SU-DHL-6 (cell line): ENCODE measurements around the gene ABHD12B.

Source experiments
- H2AFZ ChIP-seq: fragments of 200-600 bp; sonication (generic); 2 replicates; pipeline ENCODE4 v1.6.1; 2014; ENCODE audit warnings: low read depth, mild to moderate bottlenecking, moderate library complexity, mixed read lengths, antibody characterized with exemption, low read length; ENCODE audit not compliant: severe bottlenecking
- H3F3A ChIP-seq: fragments of 200-600 bp; shearing (Covaris generic); 2 replicates; pipeline ENCODE4 v1.6.0; 2016; ENCODE audit warnings: antibody characterized with exemption, mild to moderate bottlenecking; ENCODE audit not compliant: insufficient read depth
- H3K27ac ChIP-seq: fragments of 200-600 bp; sonication (generic); 2 replicates; pipeline ENCODE4 v1.5.1; 2016; ENCODE audit warnings: low read depth, mild to moderate bottlenecking, low read length, moderate library complexity, mixed read lengths
- H3K27me3 ChIP-seq: fragments of 200-600 bp; sonication (generic), shearing (Covaris generic); 2 replicates; pipeline ENCODE4 v1.6.0; 2014; ENCODE audit warnings: mild to moderate bottlenecking, low read length
- H3K36me3 ChIP-seq: fragments of 200-600 bp; sonication (generic); 2 replicates; pipeline ENCODE4 v1.6.1; 2014; ENCODE audit warnings: mild to moderate bottlenecking, low read length, mixed read lengths
- H3K4me2 ChIP-seq: fragments of 300-600, 200-600 bp; shearing (Covaris generic), sonication (generic); 2 replicates; pipeline ENCODE4 v1.6.0; 2014; ENCODE audit warnings: low read length, low read depth, mild to moderate bottlenecking; ENCODE audit not compliant: poor library complexity, severe bottlenecking
- H3K4me3 ChIP-seq: fragments of 200-600 bp; sonication (generic); 2 replicates; pipeline ENCODE4 v1.5.1; 2014; ENCODE audit warnings: antibody characterized with exemption, low read length, mild to moderate bottlenecking, mixed read lengths; ENCODE audit not compliant: insufficient read depth, poor library complexity, severe bottlenecking
- H3K79me2 ChIP-seq: fragments of 200-600 bp; sonication (generic); 2 replicates; pipeline ENCODE4 v1.6.1; 2014; ENCODE audit warnings: mild to moderate bottlenecking, low read length, moderate library complexity; ENCODE audit not compliant: insufficient read depth
- H3K9ac ChIP-seq: fragments of 200-600 bp; sonication (generic); 2 replicates; pipeline ENCODE4 v1.7.0; 2014; ENCODE audit warnings: mild to moderate bottlenecking, low read length
- H3K9me2 ChIP-seq: fragments of 200-600 bp; sonication (generic); replicated peaks from 2 replicates; pipeline ENCODE4 v1.6.1; 2014; ENCODE audit warnings: low read length; ENCODE audit not compliant: insufficient read depth
- H3K9me3 ChIP-seq: fragments of 200-600 bp; sonication (generic); 2 replicates; pipeline ENCODE4 v1.6.1; 2014; ENCODE audit warnings: low read length, mixed read lengths; ENCODE audit not compliant: insufficient read depth
- H4K20me1 ChIP-seq: fragments of 200-600 bp; sonication (generic); 2 replicates; pipeline ENCODE4 v1.6.1; 2014; ENCODE audit warnings: low read depth, mild to moderate bottlenecking, antibody characterized with exemption, low read length, moderate library complexity, mixed read lengths
- EZH2phosphoT487 ChIP-seq: fragments of 200-600 bp; sonication (generic), shearing (Covaris generic); conservative IDR thresholded peaks from 2 replicates; pipeline ENCODE4 v1.6.1; 2018; ENCODE audit warnings: mild to moderate bottlenecking, antibody characterized with exemption, low read length, moderate library complexity, mixed read lengths
- TF ChIP-seq, protein P1 (sequence below): fragments of 200-600 bp; sonication (generic); IDR thresholded peaks from one replicate; pipeline ENCODE4 v1.5.1; 2017; ENCODE audit warnings: antibody characterized with exemption, mild to moderate bottlenecking, low read length, moderate library complexity; ENCODE audit not compliant: insufficient read depth, poor library complexity, severe bottlenecking

ABHD12B gene

DNA sequence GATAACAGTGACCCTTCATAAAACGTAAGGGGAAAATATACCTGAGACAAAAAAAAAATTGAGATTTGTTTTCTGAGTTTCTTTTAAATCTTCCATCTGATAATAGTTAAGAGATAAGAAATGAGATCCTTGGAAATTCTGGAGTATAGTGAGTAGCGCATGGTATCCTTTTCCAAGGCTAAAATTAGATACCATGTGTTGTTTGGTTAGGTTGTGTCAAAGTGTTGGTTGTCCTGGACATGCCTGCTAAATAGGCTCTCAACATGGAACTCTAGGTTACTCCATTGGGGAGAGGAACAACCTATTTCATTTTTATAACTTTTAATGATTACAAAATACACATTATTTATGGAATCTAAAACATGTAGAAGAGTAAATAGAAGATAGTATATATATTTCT, 57.7 kb downstream of the ABHD12B start:
- Histone ChIP-seq H3K4me2 (no peak overlapping the region), H3K27me3 (no peaks in the 10 kb centered on the region), H3K36me3 (no peaks in the 10 kb centered on the region)

GRCh38 chr14:50931559-50931958, 59.7 kb downstream of the ABHD12B start:
- no peak for TF ChIP-seq EZH2phosphoT487
- TF ChIP-seq, protein P1, sequence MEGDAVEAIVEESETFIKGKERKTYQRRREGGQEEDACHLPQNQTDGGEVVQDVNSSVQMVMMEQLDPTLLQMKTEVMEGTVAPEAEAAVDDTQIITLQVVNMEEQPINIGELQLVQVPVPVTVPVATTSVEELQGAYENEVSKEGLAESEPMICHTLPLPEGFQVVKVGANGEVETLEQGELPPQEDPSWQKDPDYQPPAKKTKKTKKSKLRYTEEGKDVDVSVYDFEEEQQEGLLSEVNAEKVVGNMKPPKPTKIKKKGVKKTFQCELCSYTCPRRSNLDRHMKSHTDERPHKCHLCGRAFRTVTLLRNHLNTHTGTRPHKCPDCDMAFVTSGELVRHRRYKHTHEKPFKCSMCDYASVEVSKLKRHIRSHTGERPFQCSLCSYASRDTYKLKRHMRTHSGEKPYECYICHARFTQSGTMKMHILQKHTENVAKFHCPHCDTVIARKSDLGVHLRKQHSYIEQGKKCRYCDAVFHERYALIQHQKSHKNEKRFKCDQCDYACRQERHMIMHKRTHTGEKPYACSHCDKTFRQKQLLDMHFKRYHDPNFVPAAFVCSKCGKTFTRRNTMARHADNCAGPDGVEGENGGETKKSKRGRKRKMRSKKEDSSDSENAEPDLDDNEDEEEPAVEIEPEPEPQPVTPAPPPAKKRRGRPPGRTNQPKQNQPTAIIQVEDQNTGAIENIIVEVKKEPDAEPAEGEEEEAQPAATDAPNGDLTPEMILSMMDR: no peak
- no peaks in the 10 kb centered on the region for H3K36me3 ChIP-seq
- H3F3A ChIP-seq: no peaks in the 10 kb centered on the region
- H3K79me2 ChIP-seq: no peaks in the 10 kb centered on the region
- no peaks in the 10 kb centered on the region for H4K20me1 ChIP-seq
- H3K9ac ChIP-seq: no peak overlapping the region
- no peaks in the 10 kb centered on the region for H3K27me3 ChIP-seq
- no peaks in the 10 kb centered on the region for H3K9me2 ChIP-seq
- H3K27ac ChIP-seq: no peak overlapping the region
- H3K9me3 ChIP-seq: no peaks in the 10 kb centered on the region
- H3K4me2 ChIP-seq: no peak overlapping the region
- H2AFZ ChIP-seq: no peak overlapping the region
- no peak overlapping the region for H3K4me3 ChIP-seq

More for the DNA sequence above, 57.7 kb downstream of the ABHD12B start:
- H3K79me2 ChIP-seq: no peaks in the 10 kb centered on the region
- no peaks in the 10 kb centered on the region for H3F3A ChIP-seq
- H2AFZ ChIP-seq: no peak overlapping the region
- no peak overlapping the region for H3K9ac ChIP-seq
- H3K9me2 ChIP-seq: no peaks in the 10 kb centered on the region
- H3K27ac ChIP-seq: no peak overlapping the region
- H3K4me3 ChIP-seq: no peak overlapping the region
- TF ChIP-seq, protein P1: no peak
- TF ChIP-seq EZH2phosphoT487: no peak
- no peaks in the 10 kb centered on the region for H4K20me1 ChIP-seq
- H3K9me3 ChIP-seq: no peaks in the 10 kb centered on the region

DNA sequence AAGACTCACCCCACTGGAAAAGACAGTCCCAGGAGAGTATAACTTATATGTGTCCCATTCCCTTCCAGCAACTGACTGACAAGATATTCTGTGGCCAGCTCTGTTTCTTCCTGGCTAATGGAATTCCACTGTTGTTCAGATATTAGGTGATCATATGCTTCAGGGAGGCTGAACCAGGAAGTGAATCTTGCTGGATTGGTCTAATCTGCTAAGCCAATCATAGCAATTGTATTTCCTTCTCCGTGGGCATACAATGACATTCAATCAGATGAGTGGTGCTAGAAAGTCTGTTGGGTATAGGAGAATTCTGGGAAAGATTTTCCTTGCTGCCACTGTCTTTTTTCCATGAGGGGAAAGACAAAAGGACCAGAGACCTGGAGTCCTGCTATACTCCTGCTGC, 60.3 kb downstream of the ABHD12B start:
- Histone ChIP-seq H3K9me2 (no peaks in the 10 kb centered on the region), H3K9ac (no peak overlapping the region), H3K4me2 (no peak overlapping the region), H2AFZ (no peak overlapping the region), H4K20me1 (no peaks in the 10 kb centered on the region), H3K9me3 (no peaks in the 10 kb centered on the region), H3K4me3 (no peak overlapping the region), H3K27ac (no peak overlapping the region), H3K79me2 (no peaks in the 10 kb centered on the region), H3K36me3 (no peaks in the 10 kb centered on the region), H3K27me3 (no peaks in the 10 kb centered on the region), H3F3A (no peaks in the 10 kb centered on the region)
- TF ChIP-seq, protein P1: no peak
- no peak for TF ChIP-seq EZH2phosphoT487
